Astrocyte (in vitro differentiated cells and primary cell): ENCODE results near the gene CRHR1.

Source experiments
- EZH2 ChIP-seq: IDR thresholded peaks from 2 replicates; pipeline ENCODE4 v1.6.1; 2012; ENCODE audit warnings: mild to moderate bottlenecking, low read length, inconsistent platforms; ENCODE audit not compliant: insufficient read depth
- TF ChIP-seq, protein P1 (sequence below): IDR thresholded peaks from 2 replicates; pipeline ENCODE4 v1.5.1; 2011; ENCODE audit warnings: low read depth, mild to moderate bottlenecking, inconsistent platforms, low read length, moderate library complexity; ENCODE audit not compliant: insufficient read depth

- TF ChIP-seq, protein P1, sequence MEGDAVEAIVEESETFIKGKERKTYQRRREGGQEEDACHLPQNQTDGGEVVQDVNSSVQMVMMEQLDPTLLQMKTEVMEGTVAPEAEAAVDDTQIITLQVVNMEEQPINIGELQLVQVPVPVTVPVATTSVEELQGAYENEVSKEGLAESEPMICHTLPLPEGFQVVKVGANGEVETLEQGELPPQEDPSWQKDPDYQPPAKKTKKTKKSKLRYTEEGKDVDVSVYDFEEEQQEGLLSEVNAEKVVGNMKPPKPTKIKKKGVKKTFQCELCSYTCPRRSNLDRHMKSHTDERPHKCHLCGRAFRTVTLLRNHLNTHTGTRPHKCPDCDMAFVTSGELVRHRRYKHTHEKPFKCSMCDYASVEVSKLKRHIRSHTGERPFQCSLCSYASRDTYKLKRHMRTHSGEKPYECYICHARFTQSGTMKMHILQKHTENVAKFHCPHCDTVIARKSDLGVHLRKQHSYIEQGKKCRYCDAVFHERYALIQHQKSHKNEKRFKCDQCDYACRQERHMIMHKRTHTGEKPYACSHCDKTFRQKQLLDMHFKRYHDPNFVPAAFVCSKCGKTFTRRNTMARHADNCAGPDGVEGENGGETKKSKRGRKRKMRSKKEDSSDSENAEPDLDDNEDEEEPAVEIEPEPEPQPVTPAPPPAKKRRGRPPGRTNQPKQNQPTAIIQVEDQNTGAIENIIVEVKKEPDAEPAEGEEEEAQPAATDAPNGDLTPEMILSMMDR, result no peak
- no peak for TF ChIP-seq EZH2
These were observed 10.7 kb downstream of the CRHR1 start for GRCh38 chr17:45794840-45795239.
